NCI-H510A (cell line): ENCODE measurements around the gene ZFP36.
A peak's percentile ranks its signal among the peaks of the same experiment; 100 is the strongest.

ENCODE experiments used
- DNase-seq: peaks from one replicate; lab custom pipeline; 2025; lab: John Stamatoyannopoulos, UW

Gene ZFP36

DNA sequence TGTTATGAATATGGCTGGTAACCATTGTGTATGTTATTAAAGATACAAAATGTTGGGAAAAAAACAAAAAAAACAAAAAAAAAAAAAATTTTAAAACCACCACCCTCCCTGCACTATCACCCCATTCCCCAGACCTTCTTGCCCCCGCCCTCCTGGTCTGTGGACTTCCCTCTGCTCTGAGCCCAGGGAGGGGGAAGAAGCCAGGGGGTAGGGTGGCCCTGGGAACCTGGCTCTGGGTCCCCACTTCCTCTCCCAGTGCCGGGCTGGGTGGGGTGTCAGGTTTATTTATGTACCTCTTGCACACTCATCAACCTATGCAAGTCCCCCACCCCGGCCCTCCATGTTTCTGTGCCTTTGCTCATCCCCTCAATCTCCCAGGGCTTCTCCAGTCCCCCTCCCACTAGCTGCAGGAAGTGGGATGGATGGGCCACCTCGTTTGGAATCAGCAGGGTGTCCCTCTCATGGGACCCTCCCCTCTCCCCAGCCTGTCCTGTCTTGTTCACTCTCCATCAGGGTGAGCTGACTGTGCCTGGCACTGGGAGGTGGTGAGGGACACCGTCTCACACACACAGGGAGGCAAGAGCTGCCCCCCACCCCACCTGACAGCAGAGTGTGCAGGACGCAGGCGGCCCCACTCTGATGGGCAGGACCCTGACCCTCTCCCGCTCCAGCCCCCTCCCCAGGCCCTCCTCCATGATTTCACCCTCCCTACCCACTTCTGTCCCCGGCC, 21.6 kb upstream of the ZFP36 start:
- DNase-seq, result no peak

DNA sequence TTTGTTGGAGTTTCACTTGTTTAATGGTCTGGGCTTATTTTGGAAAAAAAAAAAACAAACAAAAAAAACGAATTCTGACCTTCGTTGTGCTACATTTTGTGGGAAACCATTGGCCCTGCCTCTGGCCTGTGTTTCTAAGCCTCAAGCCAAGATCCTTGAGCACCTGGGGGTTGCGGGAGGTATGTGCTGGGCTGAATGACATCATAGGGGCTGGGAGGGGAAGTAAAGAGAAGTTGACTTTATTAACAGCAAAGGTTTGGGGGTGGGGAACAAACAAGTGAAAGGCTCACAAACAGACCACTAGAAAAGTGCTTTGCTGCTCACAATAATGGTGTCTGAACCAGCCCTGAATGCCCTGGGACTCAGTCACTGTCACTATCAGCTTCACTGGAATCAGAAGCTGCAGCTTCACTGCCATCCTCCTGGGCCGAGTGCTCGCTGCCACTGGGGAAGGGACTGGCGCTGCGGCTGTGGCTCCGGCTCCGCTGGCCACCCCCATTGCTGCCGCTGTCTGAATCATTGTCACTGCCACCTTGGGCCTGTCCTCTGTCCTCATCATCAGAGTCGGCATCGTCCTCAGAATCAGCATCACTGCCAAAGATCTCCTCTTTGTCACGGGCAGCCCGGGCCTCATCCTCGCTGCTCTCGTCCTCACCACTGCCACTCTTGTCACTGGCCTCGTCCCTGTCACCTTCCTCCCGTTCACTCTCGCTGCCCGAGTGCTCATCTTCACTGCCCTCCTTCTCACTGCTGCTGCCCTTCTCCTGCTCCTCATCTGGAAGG, 20.8 kb upstream of the ZFP36 start:
- DNase-seq, result no peak

DNA sequence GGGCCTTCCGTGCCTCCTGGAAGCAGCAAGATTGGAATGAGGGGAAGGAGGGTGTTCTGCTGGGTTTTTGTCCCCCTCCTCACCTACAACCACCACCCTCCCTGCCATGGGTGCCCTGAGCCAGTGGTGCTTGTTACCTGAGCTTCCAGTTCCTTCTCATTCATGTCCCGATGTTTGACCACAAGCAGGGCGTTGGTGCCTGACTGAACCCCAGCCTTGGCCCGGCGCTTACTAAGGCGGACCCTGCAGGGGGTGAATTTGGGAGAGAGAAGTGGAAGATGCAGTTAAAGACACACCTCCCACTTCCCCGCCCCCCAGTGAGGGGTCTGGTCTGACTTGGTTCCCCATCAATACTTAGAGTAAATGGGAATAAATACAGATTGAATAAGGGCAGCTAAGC, 20.1 kb upstream of the ZFP36 start:
- no peak for DNase-seq

DNA sequence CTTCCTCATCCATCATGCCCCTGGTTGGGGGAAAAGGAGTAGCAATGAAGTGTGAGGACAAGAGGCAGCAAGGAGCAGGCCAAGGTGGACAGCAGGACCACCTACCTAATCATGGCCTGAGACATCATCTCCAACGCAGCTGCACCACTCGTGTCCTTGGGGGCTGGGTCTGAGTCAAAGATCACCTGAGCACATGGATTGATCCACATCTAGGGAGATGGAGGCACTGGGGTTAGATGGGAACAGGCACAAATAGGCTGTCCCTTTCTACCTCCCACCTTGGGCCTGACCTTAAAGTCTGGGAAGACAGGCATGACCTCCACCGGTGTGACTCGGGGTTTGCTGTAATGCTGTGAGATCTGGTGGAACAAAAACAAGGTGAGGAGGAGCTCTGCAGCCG, 18.0 kb upstream of the ZFP36 start:
- no peak for DNase-seq

DNA sequence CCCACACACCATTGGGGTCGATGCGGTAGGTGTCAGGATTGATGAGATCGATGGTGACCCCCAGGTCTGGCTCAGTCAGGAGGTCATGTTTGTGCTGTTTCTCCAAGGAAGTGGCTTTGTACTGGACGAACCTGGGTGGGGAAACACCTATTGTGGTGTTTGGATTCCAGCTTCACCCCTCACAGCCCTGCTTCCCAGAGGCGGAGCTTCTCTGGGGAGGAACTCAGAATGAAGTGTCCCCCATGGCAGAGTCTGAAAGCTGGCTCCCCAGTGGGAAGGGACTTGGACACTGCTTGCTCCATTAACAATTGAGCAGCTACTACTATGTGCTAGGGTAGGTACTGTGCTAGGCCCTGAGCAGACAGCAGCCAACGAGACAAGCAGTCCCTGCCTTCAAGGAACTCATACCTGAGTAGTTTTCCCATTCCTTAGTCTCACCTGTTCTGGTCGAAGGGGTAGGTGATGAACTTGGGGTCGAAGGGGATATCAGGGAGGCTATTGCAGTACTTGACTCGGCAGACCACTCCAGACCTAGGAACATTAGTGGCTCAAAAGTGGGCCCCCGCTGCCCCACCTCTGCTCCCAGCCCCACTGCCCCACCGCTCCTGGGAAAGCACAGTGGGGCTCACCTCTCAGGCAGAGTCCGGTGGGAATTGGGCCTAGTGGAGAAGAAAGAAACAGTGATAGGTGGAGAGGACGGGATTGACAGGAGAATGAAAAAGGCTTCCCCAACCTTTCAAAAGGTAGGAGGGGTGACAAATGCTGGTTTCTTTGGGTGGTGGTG, 16.8 kb upstream of the ZFP36 start:
- DNase-seq, result no peak

DNA sequence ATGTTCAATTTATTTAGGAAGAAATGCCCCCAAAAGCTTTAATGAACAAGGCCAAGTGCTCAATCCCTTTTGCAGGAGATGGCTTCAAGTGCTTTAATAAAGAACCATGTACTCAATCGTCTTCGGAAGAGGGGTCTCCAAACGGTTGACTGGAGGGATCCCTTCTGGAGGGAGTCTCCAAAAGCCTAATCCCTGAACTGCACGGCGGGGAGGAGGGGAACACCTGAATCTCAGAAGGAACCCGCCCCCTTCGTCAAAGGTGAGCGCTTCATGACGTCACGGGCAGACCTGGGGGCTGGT, 16.2 kb upstream of the ZFP36 start:
- no peak for DNase-seq

DNA sequence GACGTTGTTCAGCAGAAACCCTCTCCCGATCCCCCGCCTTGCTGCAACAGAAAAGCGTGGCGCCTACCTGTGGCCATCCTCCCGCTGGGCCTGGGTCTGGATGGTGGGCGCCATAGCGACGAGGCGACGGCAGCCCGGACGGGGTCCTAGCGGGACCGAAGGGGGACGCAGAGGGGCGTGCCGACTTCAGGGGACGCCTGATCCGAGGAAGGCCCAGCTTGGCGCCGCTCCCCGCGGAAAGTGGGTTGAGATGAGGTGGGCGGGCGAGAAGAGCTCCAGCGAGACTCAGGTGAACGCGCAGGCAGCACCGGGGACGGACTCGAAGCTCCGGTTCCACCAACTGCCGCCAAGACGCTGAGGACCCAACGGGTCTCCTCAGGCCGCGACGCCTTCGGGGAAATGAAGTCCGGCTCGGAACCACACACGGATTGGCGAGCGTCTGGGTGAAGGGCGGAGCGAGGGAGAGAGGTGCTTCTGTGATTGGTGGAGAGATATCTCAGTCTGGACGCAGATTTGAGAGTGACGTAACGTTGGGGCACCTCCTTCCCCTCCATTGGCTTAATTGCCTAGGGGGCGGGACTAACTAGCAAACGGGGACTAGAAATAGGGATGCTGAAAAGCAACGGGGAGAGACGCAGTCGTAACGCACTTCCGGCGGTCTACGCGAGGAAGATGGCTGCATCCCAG, 15.8 kb upstream of the ZFP36 start, which contains the start of the genes MED29 and PAF1:
TSS of gene MED29 (plus strand) at position 628 of the 687 bp plus-strand sequence. CDS start at position 673, 45 bp downstream.
TSS of gene PAF1 (minus strand) at position 356 of the 687 bp plus-strand sequence. CDS start at position 114, 242 bp downstream.
- DNase-seq, result peak; percentile 98

DNA sequence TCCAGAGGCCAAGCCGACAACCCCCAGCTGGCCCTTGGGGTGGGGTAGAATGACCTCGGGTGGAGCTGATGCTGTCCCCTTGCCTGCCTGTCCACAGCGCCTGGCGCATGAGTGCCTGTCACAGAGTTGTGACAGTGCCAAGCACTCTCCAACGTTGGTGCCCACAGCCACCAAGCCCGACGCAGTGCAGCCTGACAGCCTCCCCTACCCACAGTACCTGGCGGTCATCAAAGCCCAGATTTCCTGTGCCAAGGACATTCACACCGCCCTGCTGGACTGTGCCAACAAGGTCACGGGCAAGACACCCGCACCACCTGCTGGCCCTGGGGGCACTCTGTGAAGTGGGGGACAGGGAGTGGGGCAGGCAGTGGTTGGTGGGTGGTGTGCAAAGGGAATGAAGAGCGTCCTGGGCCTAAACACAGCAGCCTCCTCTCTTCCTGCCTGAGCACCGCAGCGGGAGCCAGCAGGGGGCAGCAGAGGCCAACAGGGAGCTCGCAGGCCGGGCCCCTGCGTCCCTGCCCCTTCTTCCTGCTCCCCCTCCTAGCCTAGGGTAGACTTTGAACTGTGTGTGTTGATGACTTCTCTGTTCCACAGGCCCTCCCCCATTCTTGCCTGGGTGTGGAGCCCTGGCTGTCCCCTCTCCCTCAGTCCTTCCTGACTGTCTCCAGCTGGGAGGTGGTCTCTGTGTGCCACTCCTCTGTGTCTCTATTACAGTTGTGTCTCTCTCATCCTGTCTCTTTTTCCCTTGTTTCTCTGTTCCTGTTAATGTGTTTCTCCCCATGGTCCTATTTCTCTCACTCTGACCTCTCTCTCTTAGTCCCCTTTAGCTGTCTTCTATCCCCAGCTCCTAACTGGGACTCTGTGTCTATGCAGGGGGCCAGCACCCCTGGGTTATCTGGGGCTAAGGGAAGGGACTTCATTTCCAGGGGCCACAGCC, 9.0 kb upstream of the ZFP36 start:
- DNase-seq, result peak; percentile 68

DNA sequence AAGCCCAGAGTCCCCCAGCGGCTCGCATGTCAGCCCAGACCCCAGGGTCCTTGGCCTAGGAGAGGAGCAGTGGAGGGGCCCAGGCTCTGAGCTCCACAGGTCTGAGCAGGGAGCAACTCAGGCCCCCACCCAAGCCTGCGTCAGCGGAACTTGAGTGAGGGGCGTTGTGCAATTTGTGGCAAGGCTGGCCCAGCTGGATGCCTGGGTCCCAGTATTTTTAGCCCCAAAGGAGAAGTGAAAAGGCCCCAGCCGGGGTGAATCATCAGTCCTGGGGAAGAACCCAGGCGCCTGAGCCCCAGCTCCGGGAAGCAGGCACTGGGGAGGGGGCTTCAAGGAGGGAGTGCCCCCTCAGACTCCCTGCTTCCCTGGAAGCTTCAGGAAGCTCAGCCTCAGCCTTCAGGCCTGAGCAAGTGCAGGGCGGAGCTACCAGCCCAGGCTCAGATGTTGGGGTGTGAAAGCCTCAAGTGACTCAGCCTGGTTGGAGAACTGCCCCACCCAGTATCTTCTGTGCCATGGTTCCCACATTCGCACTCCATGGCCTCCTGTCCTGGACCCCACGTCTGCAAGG, 8.3 kb upstream of the ZFP36 start:
- no peak for DNase-seq

DNA sequence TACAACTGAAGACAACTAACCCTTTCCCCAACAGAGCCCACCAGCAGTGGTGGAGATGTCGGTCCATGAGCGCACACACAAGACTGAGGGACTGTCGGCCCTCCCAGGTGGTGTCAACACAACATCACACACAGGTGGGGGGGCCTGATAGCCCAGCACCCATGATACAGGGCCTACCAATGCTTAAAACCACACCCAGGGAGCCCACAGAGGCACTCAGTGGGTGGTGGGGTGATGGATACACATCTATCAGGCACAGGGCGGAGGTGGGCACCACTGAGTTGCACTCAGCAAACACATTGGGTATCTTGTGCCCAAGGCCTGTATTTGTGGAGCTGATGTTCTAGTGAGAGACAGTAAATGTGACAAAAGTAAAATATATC, 7.0 kb upstream of the ZFP36 start:
- DNase-seq, result no peak

DNA sequence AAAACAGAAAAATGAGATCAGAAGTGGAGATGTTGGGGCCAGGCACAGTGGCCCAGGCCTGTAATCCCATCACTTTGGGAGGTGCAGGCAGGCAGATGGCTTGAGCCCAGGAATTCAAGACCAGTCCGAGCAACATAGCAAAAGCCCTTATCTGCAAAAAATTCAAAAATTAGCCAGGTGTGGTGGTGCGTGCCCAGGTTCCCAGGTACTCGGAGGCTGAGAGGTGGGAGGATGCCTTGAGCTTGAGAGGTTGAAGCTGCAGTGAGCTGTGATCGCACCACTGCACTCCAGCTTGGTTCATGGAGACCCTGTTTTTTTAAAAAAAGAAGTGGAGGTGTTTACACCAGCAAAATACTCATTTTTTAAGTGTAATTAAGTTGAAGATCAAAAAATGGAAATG, 6.6 kb upstream of the ZFP36 start:
- no peak for DNase-seq

DNA sequence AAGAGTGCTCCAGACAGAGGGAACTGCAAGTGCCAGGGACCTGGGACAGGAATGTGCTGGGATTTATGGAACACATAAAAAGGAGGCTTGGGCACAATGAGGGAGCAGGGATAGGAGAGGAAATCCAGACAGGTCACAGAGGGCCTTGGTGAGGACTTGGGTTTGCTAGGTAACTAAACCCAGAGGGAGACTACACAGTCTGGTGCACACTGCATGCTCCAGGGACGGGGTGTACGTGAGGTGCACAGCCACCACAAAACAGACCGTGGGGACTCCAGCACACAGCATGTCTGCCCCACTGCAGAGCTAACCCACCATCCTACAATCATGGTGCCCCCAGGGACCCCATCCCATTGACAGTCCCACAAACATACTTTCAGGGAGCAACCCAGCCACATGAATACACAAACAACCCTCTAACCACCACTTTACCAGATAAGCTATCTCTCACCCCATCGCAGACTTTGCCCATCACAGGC, 5.5 kb upstream of the ZFP36 start:
- DNase-seq, result no peak

DNA sequence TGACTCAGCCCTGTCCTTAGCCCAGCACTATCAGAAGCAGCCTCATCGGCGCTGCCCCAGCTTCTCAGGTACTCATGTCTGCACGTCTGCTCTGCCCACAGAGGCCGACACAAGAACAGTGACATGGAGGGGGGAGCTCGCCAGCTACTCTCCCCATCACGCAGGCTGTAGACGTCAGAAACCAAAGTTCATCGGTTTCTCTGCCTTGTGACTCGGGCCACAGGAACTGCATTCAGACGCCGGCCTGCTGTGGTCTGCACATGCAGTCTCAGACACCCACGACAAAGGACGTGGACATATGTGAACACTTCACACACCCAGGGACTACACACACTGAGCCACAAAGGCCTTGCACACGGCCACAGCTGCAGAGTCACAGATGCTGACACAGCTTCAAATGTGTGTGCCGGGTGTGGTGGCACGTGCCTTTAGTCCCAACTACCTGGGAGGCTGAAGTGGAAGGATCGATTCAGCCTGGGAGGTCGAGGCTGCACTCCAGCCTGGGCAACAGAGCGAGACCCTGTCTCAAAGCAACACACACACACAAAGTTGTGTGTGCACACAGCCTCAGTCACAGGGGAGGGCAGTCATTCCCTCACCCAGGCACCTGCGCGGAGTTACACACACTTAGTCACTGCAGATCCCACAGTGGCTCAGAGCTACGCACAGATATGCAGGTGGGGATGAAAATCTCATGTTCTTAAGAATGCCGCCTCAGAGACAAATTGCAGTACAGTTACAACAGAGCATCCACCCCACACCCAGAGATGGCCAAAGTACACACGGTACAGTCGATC, 4.9 kb upstream of the ZFP36 start:
- no peak for DNase-seq

DNA sequence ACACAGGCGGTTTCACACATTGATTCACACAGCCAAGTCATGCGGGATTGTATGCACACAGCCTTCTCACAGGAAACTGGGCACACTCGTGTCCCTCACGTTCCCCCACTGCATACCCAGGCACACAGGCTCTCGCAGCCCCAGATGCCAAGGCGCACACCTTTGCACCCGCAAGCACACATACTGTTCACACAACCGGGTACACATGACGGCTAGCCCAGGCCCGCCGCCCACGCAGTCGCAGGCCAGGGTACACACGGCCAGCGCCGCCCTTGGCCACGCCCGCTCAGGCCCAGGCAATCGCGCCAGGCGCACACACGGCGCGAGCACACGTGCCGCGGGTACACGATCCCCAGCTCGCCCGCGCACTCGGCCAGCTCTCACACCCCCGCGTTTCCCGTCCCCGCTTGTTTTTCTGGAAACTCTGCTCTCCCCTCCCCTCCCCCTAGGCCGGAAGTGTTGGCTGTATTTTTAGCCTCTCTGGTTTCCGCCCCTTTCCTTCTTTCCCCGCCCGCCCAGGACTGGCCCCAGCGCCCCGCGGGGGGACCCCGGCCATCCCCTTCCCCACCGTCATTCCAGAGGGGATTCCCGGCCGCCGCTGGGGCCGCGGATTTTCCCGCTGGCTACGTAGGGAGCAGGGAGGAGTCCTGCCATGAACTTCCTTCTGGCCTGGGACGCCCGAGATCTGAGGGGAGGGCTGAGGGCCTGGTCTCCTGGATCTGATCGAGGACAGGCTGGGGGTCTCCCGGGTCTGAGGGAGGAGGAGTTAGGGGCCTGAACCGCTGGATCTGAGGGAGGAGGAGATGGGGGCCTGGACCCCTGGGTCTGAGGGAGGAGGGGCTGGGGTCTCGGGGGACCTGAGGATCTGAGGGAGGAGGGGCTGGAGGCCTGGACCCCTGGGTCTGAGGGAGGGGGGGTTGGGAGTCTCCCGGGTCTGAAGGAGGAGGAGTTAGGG, 4.0 kb upstream of the ZFP36 start:
- DNase-seq, result peak; percentile 47

DNA sequence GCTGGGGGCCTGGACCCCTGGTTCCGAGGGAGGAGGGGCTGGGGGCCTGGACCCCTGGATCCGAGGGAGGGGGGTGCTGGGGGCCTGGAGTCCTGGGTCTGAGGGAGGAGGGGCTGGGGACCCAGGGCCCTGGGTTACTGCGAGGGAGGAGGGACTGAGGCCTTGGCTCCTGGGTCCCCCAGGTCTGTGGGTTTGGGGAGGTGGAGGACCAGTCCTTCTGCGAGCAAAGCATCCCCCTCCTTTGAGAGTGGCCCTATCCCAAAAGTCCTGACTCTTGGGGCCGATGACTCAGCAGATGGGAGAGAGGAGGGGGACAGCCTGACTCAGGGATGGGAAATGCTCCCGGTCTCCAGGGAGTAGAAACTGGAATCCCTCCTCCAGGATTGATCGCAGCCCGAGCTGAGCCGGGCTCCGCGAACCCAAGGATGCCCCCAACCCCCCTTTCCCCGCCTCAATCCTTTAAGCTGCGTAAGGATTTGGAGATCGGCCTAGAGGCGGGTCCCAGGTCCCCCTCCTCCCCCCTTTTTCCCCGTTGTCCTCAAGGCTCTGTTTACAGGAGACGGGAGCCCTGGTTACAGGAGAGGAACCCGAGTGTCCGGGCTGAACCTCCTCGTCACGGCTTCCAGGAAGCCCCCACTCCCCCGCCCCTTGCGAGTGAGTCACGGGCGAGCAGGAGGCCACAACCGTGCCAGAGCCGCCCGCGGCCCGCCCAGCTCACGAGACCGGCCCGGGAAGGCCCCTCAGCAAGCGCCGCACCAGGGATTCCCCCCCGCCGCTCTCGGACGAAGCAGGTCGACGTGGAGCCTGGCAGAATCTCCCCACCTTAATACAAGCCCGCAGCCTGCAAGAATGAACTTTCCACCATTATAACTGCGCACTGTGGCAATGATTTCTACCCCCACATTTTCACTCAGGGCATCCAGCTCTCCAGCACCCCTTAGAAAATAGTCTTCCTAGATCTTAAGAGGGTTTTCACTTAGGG, 3.0 kb upstream of the ZFP36 start:
- DNase-seq, result peak; percentile 78

DNA sequence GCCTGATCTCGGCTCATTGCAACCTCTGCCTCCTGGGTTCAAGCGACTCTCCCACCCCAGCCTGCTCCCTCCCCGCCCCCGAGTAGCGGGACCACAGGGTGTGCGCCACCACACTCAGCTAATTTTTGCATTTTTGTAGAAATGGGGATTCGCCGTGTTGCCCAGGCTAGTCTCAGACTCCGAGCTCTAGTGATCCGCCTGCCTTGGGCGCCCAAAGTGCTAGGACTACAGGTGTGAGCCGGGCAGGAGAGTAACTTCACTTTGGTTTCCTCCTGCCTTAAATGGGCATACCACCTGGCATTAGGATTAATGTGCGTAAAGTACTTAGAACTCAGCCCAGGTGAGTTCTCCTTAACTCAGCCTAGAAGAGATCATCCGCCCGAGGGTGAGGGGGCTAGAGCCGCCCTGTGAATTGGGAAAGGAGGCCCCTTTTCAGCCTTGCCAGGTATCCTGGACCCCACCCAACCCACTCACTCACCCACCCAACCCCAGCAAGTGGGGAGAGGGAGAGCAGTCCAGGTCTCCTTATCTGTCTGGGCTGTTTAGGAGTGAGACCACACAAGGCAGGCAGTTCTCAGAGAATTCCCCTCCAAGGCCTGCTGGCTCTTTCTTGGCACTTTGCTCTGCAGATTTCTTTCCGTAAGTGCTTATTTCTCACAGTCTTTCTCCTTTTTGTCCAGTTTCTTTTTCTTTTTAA, 1.2 kb upstream of the ZFP36 start:
- peak; percentile 46 for DNase-seq
